22Rv1 (cell line): ENCODE data around the gene TNIP1.

Experiments used
- CTCF ChIP-seq: fragments of 450-650 bp; IDR thresholded peaks from 2 replicates; pipeline ENCODE4 v1.5.1; 2017; ENCODE audit warnings: mild to moderate bottlenecking
- ZFX ChIP-seq: fragments of 450-650 bp; IDR thresholded peaks from 2 replicates; pipeline ENCODE4 v1.6.1; 2017; ENCODE audit warnings: antibody characterized with exemption, borderline replicate concordance

GRCh38 chr5:151121095-151121494, 40.3 kb upstream of the TNIP1 start:
- TF ChIP-seq CTCF, result no peak
- TF ChIP-seq ZFX, result no peak
